Measurements from ENCODE around the gene AXIN1. TPM values are rescaled to one million over a fixed set of nuclear protein-coding genes. Genes with fewer than 3 reads are reported as not detected.
"Not testable (repeated sequence)": the region's sequence is repeated elsewhere in the genome, so short reads cannot be mapped to it uniquely, and the experiment has no call there.

Gene AXIN1
- total RNA-seq, 2 experiments from 2014 or later, result 17.5 to 17.9 TPM

GRCh38 chr16:273547-274421 lies 78.7 kb downstream of the AXIN1 start:
- Mint-ChIP-seq H3K36me3 (ENCODE audit: low read depth) (no peaks in the 10 kb centered on the region), H3K4me3 (no peak overlapping the region), H3K9me3 (no peaks in the 10 kb centered on the region), H3K4me1 (ENCODE audit: low read depth) (peaks cover 8% of the 10 kb centered on the region), H3K27me3 (ENCODE audit: low read depth) (peaks cover 16% of the 10 kb centered on the region), H3K27ac (no peak overlapping the region)
- DNase-seq, result no peak
- intact Hi-C loops (cut with micrococcal nuclease), result no loop called here
- CTCF ChIA-PET, result no interaction called here

- H3K9me3 Mint-ChIP-seq, result no peaks in the 10 kb centered on the region
- peaks cover 8% of the 10 kb centered on the region for H3K4me1 Mint-ChIP-seq (ENCODE audit: low read depth)
- intact Hi-C loops (cut with micrococcal nuclease), result no loop called here
- H3K4me3 Mint-ChIP-seq, result no peak overlapping the region
- CTCF ChIA-PET, result no interaction called here
- DNase-seq, result no peak
- H3K27ac Mint-ChIP-seq, result no peak overlapping the region
- H3K36me3 Mint-ChIP-seq (ENCODE audit: low read depth), result no peaks in the 10 kb centered on the region
- H3K27me3 Mint-ChIP-seq (ENCODE audit: low read depth), result peaks cover 16% of the 10 kb centered on the region
Measured at GRCh38 chr16:272633-273546, 79.6 kb downstream of the AXIN1 start.

- Mint-ChIP-seq H3K9me3 (no peaks in the 10 kb centered on the region), H3K27ac (no peak overlapping the region), H3K4me3 (no peak overlapping the region), H3K27me3 (ENCODE audit: low read depth) (peaks cover 4% of the 10 kb centered on the region), H3K4me1 (ENCODE audit: low read depth) (peaks cover 4% of the 10 kb centered on the region), H3K36me3 (ENCODE audit: low read depth) (no peaks in the 10 kb centered on the region)
- intact Hi-C loops (cut with micrococcal nuclease), result no loop called here
- CTCF ChIA-PET, result no interaction called here
- no peak for DNase-seq
Measured at GRCh38 chr16:270381-271255, 81.9 kb downstream of the AXIN1 start.

- intact Hi-C loops (cut with micrococcal nuclease), result no loop called here
- H3K36me3 Mint-ChIP-seq (ENCODE audit: low read depth), result no peaks in the 10 kb centered on the region
- no peaks in the 10 kb centered on the region for H3K9me3 Mint-ChIP-seq
- no peaks in the 10 kb centered on the region for H3K4me1 Mint-ChIP-seq (ENCODE audit: low read depth)
- H3K27ac Mint-ChIP-seq, result no peak overlapping the region
- CTCF ChIA-PET, result interaction anchor here (0.5 kb wide), 1 partner anchor 130 kb away, joined by 3 read pairs; no protein-coding TSS in a partner anchor
- H3K4me3 Mint-ChIP-seq, result no peak overlapping the region
- H3K27me3 Mint-ChIP-seq (ENCODE audit: low read depth), result no peaks in the 10 kb centered on the region
- DNase-seq, result no peak
Measured at GRCh38 chr16:269061-269796, 83.3 kb downstream of the AXIN1 start.

- CTCF ChIA-PET, result interaction anchor here (0.5 kb wide), 1 partner anchor 129 kb away, joined by 3 read pairs; no protein-coding TSS in a partner anchor
- intact Hi-C loops (cut with micrococcal nuclease), result no loop called here
- Mint-ChIP-seq H3K4me3 (no peak overlapping the region), H3K4me1 (ENCODE audit: low read depth) (no peaks in the 10 kb centered on the region), H3K27ac (no peak overlapping the region), H3K36me3 (ENCODE audit: low read depth) (peaks cover 1% of the 10 kb centered on the region), H3K27me3 (ENCODE audit: low read depth) (no peaks in the 10 kb centered on the region), H3K9me3 (no peaks in the 10 kb centered on the region)
- no peak for DNase-seq
Measured at GRCh38 chr16:268141-269053, 84.1 kb downstream of the AXIN1 start.

- intact Hi-C loops (cut with micrococcal nuclease); H3K27me3 Mint-ChIP-seq (ENCODE audit: low read depth); H3K36me3 Mint-ChIP-seq (ENCODE audit: low read depth); CTCF ChIA-PET; H3K4me3 Mint-ChIP-seq; H3K9me3 Mint-ChIP-seq; H3K27ac Mint-ChIP-seq; H3K4me1 Mint-ChIP-seq (ENCODE audit: low read depth); DNase-seq: not testable (repeated sequence)
Measured at GRCh38 chr16:267562-267961, 85.0 kb downstream of the AXIN1 start.

DNA sequence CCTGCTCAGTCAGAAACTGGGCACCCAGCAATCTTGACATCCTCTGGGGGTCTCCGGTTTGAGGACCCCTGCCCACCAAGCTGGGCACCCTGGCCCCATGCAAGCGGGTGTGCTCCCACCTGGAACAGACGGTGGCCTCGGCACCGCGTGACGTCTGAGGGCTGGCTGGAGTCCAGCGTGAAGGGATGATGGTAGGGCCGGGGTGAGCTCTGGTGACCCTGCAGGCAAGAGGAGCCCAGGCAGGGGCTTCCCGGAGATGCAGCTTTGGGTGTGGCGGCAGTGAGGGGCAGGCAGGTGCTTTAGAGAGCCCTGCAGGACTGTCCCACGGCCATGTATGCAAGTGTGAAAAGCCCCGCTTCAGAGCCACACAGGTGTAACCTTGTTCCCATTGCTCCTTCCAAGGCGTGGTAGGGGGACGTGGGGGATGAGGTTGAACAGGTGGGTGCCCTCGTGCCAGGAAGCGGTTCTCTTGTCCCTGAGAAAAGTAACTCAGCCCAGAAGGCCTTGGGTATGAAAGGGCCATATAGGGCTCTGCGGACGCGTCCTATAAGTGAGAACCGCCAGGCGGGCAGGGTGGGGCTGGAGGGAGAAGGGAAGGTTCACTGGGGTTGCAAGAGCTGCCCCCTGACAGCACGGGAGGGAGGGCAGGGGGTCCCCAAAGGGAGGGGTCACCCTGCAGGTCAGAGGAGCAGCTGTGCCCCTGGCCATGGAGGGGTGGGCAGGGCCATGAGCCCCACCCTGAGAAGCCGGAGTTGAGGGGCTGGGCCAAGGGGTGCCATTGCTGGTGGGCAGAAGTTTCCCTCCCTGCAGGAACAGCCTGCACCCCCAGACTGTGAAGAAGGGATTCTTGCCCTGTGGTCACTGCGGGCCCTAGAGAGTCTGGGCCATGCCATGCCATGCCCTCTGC lies 86.0 kb downstream of the AXIN1 start:
- DNase-seq, result no peak
- Mint-ChIP-seq H3K27ac (no peak overlapping the region), H3K4me3 (no peak overlapping the region), H3K36me3 (ENCODE audit: low read depth) (peaks cover 2% of the 10 kb centered on the region), H3K9me3 (no peaks in the 10 kb centered on the region), H3K4me1 (ENCODE audit: low read depth) (no peaks in the 10 kb centered on the region), H3K27me3 (ENCODE audit: low read depth) (no peaks in the 10 kb centered on the region)
- CTCF ChIA-PET, result no interaction called here
- intact Hi-C loops (cut with micrococcal nuclease), result no loop called here

GRCh38 chr16:265711-266110 lies 86.8 kb downstream of the AXIN1 start:
- Mint-ChIP-seq H3K4me3 (no peak overlapping the region), H3K27me3 (ENCODE audit: low read depth) (no peaks in the 10 kb centered on the region), H3K4me1 (ENCODE audit: low read depth) (no peaks in the 10 kb centered on the region), H3K9me3 (no peaks in the 10 kb centered on the region), H3K36me3 (ENCODE audit: low read depth) (peaks cover 2% of the 10 kb centered on the region), H3K27ac (no peak overlapping the region)
- intact Hi-C loops (cut with micrococcal nuclease), result no loop called here
- CTCF ChIA-PET, result no interaction called here
- DNase-seq, result no peak

GRCh38 chr16:265002-265529 lies 87.5 kb downstream of the AXIN1 start:
- H3K4me1 Mint-ChIP-seq (ENCODE audit: low read depth), result no peaks in the 10 kb centered on the region
- no peak overlapping the region for H3K27ac Mint-ChIP-seq
- CTCF ChIA-PET, result no interaction called here
- no peak overlapping the region for H3K4me3 Mint-ChIP-seq
- no peaks in the 10 kb centered on the region for H3K9me3 Mint-ChIP-seq
- intact Hi-C loops (cut with micrococcal nuclease), result no loop called here
- peaks cover 3% of the 10 kb centered on the region for H3K36me3 Mint-ChIP-seq (ENCODE audit: low read depth)
- DNase-seq, result no peak
- H3K27me3 Mint-ChIP-seq (ENCODE audit: low read depth), result no peaks in the 10 kb centered on the region

- Mint-ChIP-seq H3K9me3 (no peaks in the 10 kb centered on the region), H3K4me3 (no peak overlapping the region), H3K27ac (no peak overlapping the region), H3K36me3 (ENCODE audit: low read depth) (peaks cover 3% of the 10 kb centered on the region), H3K27me3 (ENCODE audit: low read depth) (no peaks in the 10 kb centered on the region), H3K4me1 (ENCODE audit: low read depth) (no peaks in the 10 kb centered on the region)
- intact Hi-C loops (cut with micrococcal nuclease), result no loop called here
- DNase-seq, result no peak
- CTCF ChIA-PET, result no interaction called here
Measured at GRCh38 chr16:264440-264951, 88.0 kb downstream of the AXIN1 start.

Data from activated naive CD4-positive, alpha-beta T cell treated with anti-CD3 and anti-CD28 coated beads for 36 hours (primary cell).